Pancreas (tissue), 10 donors: Measurements from ENCODE around the gene OCA2. TPM values are rescaled to one million over a fixed set of nuclear protein-coding genes. Genes with fewer than 3 reads are reported as not detected.

Experiments
- ATAC-seq, 4 donors: fragments of 200-7000 bp; cut with Tn5 transposase; one replicate each; pipeline versions ENCODE4 v1.8.0 to v1.9.1; 2020; ENCODE audit warnings: mild to moderate bottlenecking in 4 of 4, moderate library complexity in 4 of 4
- DNase-seq, 6 donors: peaks; one replicate each; pipeline ENCODE4 v3.0.0-alpha.2; 2020
- FAIRE-seq: peaks from 2 replicates; lab custom pipeline; 2012; peaks lifted over from hg19 to GRCh38; lab: Jason Lieb, UNC
- H3K27ac ChIP-seq, 4 donors: fragments of 200-600 bp; sonication (generic); 1 replicate in 3 of 4; 2 replicates in 1 of 4; pipeline versions ENCODE4 v1.5.0 to v1.8.0; 2020
- H3K27me3 ChIP-seq, 4 donors: fragments of 200-600 bp; one replicate each; pipeline ENCODE4 v1.8.0; 2021
- H3K36me3 ChIP-seq, 3 donors: fragments of 200-600 bp; sonication (generic) in 1 of 3; one replicate each; pipeline versions ENCODE4 v1.5.0 to v1.8.0; 2020 to 2021
- H3K4me1 ChIP-seq, 3 donors: fragments of 200-600 bp; one replicate each; pipeline ENCODE4 v1.8.0; 2021
- H3K4me3 ChIP-seq, 4 donors: fragments of 200-600 bp; sonication (generic) in 2 of 4; one replicate each; pipeline versions ENCODE4 v1.5.0 to v1.8.0; 2020 to 2021
- H3K9me3 ChIP-seq, 4 donors: fragments of 200-600 bp; one replicate each; pipeline ENCODE4 v1.8.0; 2021
- WGBS, 2 donors: extraction: QIAGEN DNeasy Blood & Tissue Kit; methylation state at CpG; one replicate each; pipeline ENCODE4 v1.1.7; 2013; 5-methylcytosine and 5-hydroxymethylcytosine counted together
- intact Hi-C, 3 donors: fragments of 100-400 bp; cut with DNase I; formaldehyde crosslinking; loops; one replicate each; pipeline versions ENCODE4 v1.11.1 to v1.14.2; 2022
- polyA plus RNA-seq, 2 donors: library from polyadenylated mRNA; stranded (reverse); fragments of 200-250 nt; gene quantifications; one replicate each; pipeline ENCODE4 v1.2.3, GENCODE V29; 2013
- total RNA-seq, 6 donors: library from RNA; stranded (reverse); fragmentation: NEBNext Ultra II Directional in 4 of 6; extraction: Animal tissue kit (Norgen Biotek cat#: 25700) in 4 of 6; gene quantifications; one replicate each; pipeline versions ENCODE4 v1.2.1 to v1.2.4, GENCODE V29; 2021 to 2023
- TF ChIP-seq, protein P1 (sequence below), 4 donors: fragments of 200-600 bp; sonication (generic) in 3 of 4; IDR thresholded peaks; one replicate each; pipeline versions ENCODE4 v1.5.0 to v1.8.0; 2021; ENCODE audit warnings: antibody characterized with exemption in 4 of 4
- donor health status: healthy with polysubstance abuse.
- donor health status: DM: no; HTN: no; CAD: no; lungs with moderate emphysema.
- donor health status: DM: no; HTN: no; CAD: no.
- donor health status: control.
- donor health status: control.
- donor health status: Bipolar disorder and iron deficiency.
- donor health status: DM: yes; HTN: yes; CAD: no.
- donor health status: DM: no; HTN: no; CAD: no.
- donor health status: DM: no; HTN: no; CAD: no.
- donor health status: DM: yes; HTN: yes; CAD: no.

The OCA2 gene
- total and polyA plus RNA-seq, 8 donors, result 0.12 to 0.31 (median 0.18) TPM; not detected in 4

DNA sequence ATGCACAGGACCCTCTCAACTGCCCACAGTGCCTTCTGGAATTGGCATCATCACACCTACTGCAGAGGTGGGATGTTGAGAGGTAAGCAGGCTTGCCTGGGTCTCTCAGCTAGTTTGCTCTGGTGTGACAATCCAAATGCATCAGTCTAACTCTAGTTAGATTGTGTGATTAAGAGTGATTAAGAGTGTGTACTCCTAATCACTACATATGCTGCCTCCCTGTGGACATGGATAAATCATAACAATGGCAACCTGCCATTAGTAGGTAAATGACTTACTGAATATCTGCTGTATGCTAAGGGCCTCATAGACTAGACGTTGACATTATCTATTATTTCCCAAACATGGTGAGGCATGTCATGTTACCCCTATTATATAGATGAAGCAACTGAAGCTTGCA lies 342.1 kb downstream of the OCA2 start:
- ATAC-seq, result no peak
- H3K27me3 ChIP-seq, result no peaks in the 10 kb centered on the region
- TF ChIP-seq, protein P1, sequence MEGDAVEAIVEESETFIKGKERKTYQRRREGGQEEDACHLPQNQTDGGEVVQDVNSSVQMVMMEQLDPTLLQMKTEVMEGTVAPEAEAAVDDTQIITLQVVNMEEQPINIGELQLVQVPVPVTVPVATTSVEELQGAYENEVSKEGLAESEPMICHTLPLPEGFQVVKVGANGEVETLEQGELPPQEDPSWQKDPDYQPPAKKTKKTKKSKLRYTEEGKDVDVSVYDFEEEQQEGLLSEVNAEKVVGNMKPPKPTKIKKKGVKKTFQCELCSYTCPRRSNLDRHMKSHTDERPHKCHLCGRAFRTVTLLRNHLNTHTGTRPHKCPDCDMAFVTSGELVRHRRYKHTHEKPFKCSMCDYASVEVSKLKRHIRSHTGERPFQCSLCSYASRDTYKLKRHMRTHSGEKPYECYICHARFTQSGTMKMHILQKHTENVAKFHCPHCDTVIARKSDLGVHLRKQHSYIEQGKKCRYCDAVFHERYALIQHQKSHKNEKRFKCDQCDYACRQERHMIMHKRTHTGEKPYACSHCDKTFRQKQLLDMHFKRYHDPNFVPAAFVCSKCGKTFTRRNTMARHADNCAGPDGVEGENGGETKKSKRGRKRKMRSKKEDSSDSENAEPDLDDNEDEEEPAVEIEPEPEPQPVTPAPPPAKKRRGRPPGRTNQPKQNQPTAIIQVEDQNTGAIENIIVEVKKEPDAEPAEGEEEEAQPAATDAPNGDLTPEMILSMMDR (IDR thresholded peaks at IDR 0.05), result no peak
- intact Hi-C loops, result no loop called here
- no peak overlapping the region for H3K27ac ChIP-seq
- DNase-seq, result no peak
- no peaks in the 10 kb centered on the region for H3K4me1 ChIP-seq
- H3K36me3 ChIP-seq, result no peaks in the 10 kb centered on the region
- H3K4me3 ChIP-seq, result no peak overlapping the region
- H3K9me3 ChIP-seq, result no peaks in the 10 kb centered on the region
- no peak for FAIRE-seq
- 17 to 23% methylated on average over 1 of the region's 1 CpG for WGBS, 2 donors

DNA sequence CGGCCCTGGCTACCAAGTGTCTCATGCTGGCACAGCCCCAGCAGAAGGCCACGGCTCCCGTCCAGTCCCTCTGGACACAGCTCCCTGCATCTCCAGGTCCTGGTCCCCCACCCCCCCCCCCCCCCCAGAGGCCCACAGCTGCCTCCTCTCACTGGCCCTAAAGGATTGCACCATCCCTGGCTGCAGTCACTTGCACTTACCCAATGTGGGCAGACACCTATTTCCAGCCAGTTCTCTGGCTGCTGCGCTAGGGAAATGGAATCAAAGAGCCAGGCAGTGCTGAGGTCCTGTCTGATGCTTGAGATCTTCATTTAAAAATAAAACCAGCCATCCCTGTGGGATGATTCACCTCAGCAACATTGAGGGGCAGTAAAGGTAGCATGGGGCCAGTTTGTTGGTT lies 346.4 kb downstream of the OCA2 start:
- WGBS, 2 donors, result 68 to 87% methylated on average over 4 of the region's 4 CpGs
- no peak for ATAC-seq
- no peaks in the 10 kb centered on the region for H3K4me1 ChIP-seq

DNA sequence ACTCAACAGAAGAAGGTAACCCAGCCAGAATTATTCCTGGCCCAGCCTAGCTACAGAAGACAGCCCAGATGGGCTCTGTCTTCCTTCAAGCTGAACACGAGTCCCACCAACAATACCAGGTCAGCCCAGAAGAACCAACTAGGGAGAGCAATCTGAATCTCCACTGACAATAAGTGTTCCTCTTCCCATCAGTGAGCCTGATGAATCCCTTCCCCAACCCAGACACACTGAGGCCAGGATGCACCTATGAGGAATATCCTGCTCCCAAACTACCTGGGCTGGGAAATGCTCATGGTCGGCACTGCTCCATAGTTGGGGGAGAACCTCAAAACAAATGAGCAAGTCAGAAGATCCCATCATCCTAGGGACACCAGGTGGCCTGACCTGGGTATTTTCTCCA lies 351.1 kb downstream of the OCA2 start:
- no peak for DNase-seq
- Histone ChIP-seq H3K36me3 (no peaks in the 10 kb centered on the region), H3K9me3 (no peaks in the 10 kb centered on the region), H3K27ac (no peak overlapping the region), H3K4me1 (no peaks in the 10 kb centered on the region), H3K4me3 (no peak overlapping the region), H3K27me3 (no peaks in the 10 kb centered on the region)
- TF ChIP-seq, protein P1 (IDR thresholded peaks at IDR 0.05), result no peak
- no peak for ATAC-seq
- FAIRE-seq, result no peak
- intact Hi-C loops, result no loop called here
- 83 to 91% methylated on average over 2 of the region's 2 CpGs for WGBS, 2 donors

More for the DNA sequence above, 346.4 kb downstream of the OCA2 start:
- DNase-seq (no peak), FAIRE-seq (no peak)
- Histone ChIP-seq H3K27me3 (no peaks in the 10 kb centered on the region), H3K9me3 (no peaks in the 10 kb centered on the region), H3K27ac (no peak overlapping the region), H3K36me3 (no peaks in the 10 kb centered on the region), H3K4me3 (no peak overlapping the region)
- TF ChIP-seq, protein P1 (IDR thresholded peaks at IDR 0.05), result no peak
- intact Hi-C loops, result no loop called here

DNA sequence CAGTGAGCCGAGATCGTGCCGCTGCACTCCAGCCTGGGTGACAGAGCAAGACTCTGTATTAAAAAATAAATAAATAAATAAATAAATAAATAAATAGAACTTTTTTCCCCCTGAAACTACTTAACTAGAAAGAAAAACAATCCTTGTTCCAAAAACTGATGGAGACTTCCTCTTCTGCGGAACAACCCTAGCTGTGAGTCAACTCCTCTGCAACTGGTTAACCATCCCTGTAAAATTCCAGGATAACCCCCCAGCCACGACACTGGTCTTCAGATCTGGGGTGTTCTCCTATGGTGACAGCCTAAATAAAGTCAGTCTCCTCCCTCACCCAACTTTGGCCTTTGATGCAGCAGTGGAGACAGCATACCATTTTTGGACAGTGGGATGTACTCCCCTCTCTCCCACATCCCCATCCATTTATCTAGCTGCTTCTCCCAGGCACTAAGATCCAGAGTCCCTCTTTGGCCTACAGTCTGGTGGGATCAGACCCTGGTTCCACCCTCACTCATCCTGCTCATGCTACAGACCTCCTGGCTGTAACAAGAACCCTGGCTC lies 352.6 kb downstream of the OCA2 start:
- intact Hi-C loops, result no loop called here
- H3K27me3 ChIP-seq, result no peaks in the 10 kb centered on the region
- no peak for ATAC-seq
- DNase-seq, result no peak
- no peak overlapping the region for H3K4me3 ChIP-seq
- no peaks in the 10 kb centered on the region for H3K9me3 ChIP-seq
- H3K4me1 ChIP-seq, result no peaks in the 10 kb centered on the region
- no peak overlapping the region for H3K27ac ChIP-seq
- no peaks in the 10 kb centered on the region for H3K36me3 ChIP-seq
- FAIRE-seq, result no peak
- WGBS, 2 donors, result 73 to 87% methylated on average over 5 of the region's 5 CpGs
- TF ChIP-seq, protein P1 (IDR thresholded peaks at IDR 0.05), result no peak

DNA sequence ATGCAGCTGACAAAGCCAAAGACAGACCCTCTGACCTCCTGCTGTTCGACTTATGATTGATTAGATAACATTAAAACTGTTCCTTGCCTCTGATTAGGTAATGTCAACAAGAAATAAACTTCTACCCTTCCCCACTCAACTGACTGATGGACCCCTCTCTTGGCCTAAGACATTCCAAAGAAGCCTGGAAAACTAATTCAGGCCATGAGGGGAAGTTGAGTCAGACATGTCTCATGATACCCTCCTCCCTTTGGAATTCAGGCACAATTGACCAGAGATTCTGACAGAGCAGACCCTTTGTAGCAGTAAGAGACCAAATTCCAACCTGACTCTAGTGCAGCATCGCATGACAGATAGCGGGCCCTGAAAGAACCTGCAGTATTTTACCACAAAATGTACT lies 354.5 kb downstream of the OCA2 start:
- no peak overlapping the region for H3K4me3 ChIP-seq
- H3K9me3 ChIP-seq, result no peaks in the 10 kb centered on the region
- H3K36me3 ChIP-seq, result no peaks in the 10 kb centered on the region
- intact Hi-C loops, result no loop called here
- H3K27me3 ChIP-seq, result no peaks in the 10 kb centered on the region
- TF ChIP-seq, protein P1 (IDR thresholded peaks at IDR 0.05), result no peak
- FAIRE-seq, result no peak
- no peak overlapping the region for H3K27ac ChIP-seq
- DNase-seq, result no peak
- 62 to 66% methylated on average over 3 of the region's 3 CpGs for WGBS, 2 donors
- ATAC-seq, result no peak
- H3K4me1 ChIP-seq, result no peaks in the 10 kb centered on the region
